GM12873 (cell line): ENCODE data around the gene TAT.

Source experiments
- CTCF ChIP-seq: IDR thresholded peaks from 2 replicates; pipeline ENCODE4 v1.5.1; 2012; ENCODE audit warnings: low read depth, mild to moderate bottlenecking, moderate library complexity, low read length, control low read depth; ENCODE audit not compliant: insufficient read depth; ENCODE audit errors: missing control alignments

TAT gene

GRCh38 chr16:71570144-71570543 lies 6.7 kb downstream of the TAT start:
- TF ChIP-seq CTCF: no peak

DNA sequence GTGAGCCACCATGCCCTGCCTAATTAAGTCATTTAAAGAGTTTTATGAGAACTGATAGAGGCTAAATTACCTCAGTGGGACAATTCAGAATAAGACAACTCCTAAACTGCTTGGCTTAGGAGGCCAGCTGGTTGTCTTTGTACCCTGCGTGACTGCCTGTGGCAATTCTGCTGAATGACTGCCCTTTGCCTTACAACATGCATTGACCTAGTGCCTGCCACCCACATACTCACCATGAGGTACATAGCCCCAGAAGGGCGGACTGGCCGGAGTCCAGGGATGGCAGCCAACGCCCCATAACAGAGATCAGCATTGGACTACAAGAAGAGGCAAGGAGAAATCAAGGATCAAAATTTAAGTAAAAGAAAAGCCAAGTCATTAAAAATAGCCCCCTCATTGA lies 7.3 kb downstream of the TAT start:
- no peak for TF ChIP-seq CTCF

GRCh38 chr16:71568551-71568950 lies 8.3 kb downstream of the TAT start:
- TF ChIP-seq CTCF: no peak

GRCh38 chr16:71567931-71568330 lies 9.0 kb downstream of the TAT start:
- TF ChIP-seq CTCF: no peak

DNA sequence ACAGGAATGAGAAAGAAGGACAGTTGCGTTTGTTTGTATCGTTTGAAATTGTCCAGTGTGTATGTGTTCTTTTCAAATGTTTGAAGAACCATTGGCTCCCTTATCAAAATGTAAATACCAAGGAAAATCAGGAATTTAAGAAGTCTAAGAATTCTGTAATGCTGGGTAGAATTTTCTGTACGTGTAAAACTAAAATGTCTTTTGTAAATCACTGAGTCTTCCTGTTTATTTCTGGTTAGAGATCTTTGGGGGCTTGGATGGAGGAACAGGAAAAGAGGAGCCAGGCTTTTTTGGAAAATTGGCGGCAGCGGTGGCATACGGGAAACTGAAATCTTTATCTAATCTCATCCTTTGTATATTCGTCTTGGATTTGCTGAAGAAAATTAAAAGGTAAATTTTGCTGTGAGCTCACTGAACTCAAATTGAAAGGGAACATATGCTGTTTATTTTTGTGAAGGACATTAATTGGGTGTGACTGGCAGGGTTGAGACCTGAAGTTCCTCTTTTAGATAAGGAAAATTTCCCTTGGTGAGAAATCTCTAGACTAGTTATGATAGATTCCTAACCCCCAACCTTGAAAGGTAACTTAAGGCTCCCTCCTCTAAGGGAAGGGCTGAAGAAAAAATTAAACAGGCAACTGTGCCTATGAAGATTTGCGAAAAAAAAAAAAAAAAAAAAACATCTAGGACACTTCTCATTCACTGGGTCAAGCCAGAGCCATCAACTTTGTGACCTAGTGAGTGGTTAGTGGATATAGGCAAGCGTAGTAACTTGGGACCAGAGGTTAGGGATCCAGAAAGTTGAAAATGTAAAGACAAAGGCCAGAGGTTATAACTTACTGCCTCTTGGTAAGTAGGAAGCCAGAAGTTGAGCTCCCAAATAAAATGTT lies 10.8 kb downstream of the TAT start:
- no peak for TF ChIP-seq CTCF

DNA sequence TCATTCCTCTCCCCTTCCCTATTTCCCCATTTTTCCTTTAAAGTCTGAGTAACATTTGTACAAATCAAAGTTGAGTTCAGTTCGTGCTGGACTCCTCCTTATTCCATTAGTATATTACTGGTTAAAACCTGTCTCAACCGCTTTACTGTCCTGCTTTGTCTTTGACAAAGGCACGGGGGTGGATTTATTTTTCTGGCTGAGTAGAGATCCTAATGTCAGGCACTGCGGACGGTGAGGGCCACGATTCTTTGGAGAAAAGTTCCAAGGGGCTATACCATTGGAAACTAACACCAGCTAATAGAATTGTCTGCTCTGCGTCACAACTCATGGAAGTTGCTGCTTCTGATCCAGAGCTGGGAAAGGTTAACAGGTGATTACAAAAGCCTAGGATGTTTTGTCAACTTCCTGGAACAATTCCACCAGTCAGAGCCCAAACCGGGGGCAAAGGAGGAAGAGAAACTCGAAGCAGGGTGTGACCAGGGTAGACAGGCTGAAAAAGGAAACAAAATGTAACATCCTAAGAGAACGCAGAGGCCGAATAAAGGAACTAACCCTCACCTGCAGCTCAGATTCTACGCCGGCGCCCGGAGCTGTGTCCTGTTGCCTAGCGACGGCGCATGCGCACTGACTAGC lies 12.4 kb downstream of the TAT start:
- no peak for TF ChIP-seq CTCF

DNA sequence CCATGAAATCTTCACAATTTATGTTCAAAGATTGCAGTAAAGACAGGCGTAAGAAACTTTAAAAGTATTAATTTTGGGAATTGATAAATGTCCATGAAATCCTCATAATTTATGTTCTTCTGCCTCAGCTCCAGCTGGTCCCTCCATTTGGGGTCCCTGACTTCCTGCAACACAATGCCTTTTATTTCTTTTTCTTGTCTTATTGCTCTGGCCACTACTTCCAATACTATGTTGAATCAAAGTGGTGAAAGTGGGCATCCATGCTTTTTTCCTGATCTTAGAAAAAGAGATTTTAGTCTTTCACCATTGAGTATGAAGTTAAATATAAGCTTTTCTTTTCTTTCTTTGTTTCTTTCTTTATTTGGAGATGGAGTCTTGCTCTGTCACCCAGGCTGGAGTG lies 14.3 kb downstream of the TAT start:
- TF ChIP-seq CTCF: no peak
